KOPT-K1 (cell line): ENCODE measurements around the gene LZTS2.

Experiments
- H3K27ac ChIP-seq: fragments of 200-600 bp; sonication (generic); 2 replicates; pipeline ENCODE4 v1.5.1; 2016; ENCODE audit warnings: antibody characterized with exemption, mild to moderate bottlenecking, low read depth, low read length; ENCODE audit not compliant: poor library complexity, severe bottlenecking
- H3K36me3 ChIP-seq: fragments of 200-600 bp; sonication (generic); 2 replicates; pipeline ENCODE4 v1.5.1; 2017; ENCODE audit warnings: antibody characterized with exemption, mild to moderate bottlenecking, low read length, moderate library complexity; ENCODE audit not compliant: insufficient read depth
- H3K9me3 ChIP-seq: fragments of 200-600 bp; sonication (generic); 2 replicates; pipeline ENCODE4 v1.5.1; 2017; ENCODE audit warnings: antibody characterized with exemption, low read length, mild to moderate bottlenecking; ENCODE audit not compliant: insufficient read depth, poor library complexity, severe bottlenecking

Gene LZTS2

DNA sequence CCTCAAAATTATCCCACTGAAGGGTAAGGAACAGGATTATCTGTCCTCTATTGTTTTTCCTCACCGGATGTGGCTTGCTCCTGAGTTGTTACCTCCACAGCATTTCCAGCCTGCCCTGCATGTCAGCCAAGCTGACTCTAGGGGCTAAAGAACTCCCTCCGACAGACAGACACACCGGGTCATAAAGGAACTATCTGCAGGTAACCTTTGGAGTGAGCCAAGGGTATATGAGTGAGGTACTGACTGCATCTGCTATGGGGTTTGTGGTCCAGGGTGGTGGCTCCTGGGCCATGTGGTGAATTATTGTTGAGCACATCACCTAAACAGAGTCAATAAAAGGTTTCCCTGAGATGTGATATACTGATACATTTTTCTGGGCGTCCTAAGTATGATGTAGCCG lies 55.3 kb downstream of the LZTS2 start:
- Histone ChIP-seq H3K36me3 (peaks cover 37% of the 10 kb centered on the region), H3K9me3 (no peaks in the 10 kb centered on the region), H3K27ac (no peak overlapping the region)

DNA sequence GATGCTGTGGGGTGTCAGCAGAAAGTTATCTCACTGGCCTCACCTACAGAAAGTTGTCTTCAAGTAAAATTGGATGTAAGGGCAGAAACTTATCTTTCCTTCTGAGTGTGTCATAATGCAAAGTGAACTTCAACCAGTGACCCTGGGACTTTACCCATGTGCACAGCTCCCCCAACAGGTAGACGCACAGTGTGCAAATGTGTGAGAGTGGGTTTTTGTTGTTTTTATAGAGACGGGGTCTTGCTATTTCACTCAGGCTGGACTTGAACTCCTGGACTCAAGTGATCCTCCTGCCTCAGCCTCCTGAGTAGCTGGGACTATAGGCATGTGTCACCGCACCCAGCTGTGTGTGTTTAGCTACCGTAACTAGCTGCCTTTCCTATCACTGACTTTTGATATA lies 55.8 kb downstream of the LZTS2 start:
- Histone ChIP-seq H3K36me3 (peaks cover 37% of the 10 kb centered on the region), H3K27ac (no peak overlapping the region), H3K9me3 (no peaks in the 10 kb centered on the region)

DNA sequence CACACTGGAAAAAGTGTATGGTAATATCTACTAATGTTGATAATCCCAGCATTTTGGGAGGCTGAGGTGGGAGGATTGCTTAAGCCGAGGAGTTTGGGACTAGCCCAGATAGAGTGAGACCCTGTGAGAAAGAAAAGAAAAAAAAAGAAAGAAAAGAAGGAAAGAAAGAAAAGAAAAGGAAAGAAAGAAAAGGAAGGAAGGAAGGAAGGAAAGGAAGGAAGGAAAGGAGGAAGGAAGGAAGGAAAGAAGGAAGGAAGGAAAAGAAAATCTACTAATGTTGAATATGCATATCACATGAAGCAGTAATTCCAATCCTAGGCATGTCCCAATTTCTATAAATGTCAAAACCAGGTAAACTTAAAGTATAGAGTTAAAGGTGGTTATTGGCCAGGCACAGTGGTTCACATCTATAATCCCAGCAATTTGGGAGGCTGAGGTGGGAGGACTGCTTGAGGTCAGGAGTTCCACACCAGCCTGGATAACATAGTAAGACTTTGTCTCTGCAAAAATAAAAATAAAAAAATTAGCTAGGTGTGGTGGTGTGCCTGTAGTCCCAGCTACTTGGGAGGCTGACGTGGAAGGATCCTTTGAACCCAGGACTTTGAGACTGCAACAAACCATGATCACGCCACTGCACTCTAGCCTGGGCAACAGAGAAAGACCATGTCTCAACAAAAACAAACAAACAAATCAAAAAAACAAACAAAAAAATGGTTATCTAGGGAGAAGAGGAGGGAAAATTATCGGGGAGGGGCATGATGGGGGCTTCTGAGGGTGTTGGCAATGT lies 57.0 kb downstream of the LZTS2 start:
- Histone ChIP-seq H3K9me3 (no peaks in the 10 kb centered on the region), H3K36me3 (peaks cover 37% of the 10 kb centered on the region), H3K27ac (no peak overlapping the region)
